Neural progenitor cell (in vitro differentiated cells): ENCODE measurements around the gene GCM1.

Experiments
- EZH2phosphoT487 ChIP-seq: fragments of 200-600 bp; sonication (generic); IDR thresholded peaks from 2 replicates; pipeline ENCODE4 v1.6.1; 2017; ENCODE audit warnings: antibody characterized with exemption
- TF ChIP-seq, protein P1 (sequence below): fragments of 200-600 bp; sonication (generic); IDR thresholded peaks from 2 replicates; pipeline ENCODE4 v1.5.1; 2017; ENCODE audit warnings: antibody characterized with exemption, mild to moderate bottlenecking

DNA sequence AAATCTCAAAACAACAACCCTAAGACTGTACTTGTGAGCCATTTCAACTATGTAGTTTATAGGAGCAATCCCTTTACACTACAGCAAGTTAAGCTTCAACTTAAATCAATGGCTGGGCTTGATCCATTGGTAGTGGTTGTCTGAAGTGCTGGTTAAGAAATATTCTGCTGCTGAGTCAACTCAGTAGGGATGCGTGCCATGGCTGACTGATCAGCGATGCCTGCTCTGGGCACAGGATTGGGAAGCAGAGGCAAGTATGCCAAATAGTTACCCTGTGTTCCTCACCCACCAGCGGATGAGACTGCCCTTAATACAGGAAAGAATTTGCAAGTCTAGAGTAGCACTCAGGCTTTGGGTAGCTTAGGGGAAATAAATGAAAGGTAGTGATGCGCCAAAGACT, 41.5 kb downstream of the GCM1 start:
- TF ChIP-seq, protein P1, sequence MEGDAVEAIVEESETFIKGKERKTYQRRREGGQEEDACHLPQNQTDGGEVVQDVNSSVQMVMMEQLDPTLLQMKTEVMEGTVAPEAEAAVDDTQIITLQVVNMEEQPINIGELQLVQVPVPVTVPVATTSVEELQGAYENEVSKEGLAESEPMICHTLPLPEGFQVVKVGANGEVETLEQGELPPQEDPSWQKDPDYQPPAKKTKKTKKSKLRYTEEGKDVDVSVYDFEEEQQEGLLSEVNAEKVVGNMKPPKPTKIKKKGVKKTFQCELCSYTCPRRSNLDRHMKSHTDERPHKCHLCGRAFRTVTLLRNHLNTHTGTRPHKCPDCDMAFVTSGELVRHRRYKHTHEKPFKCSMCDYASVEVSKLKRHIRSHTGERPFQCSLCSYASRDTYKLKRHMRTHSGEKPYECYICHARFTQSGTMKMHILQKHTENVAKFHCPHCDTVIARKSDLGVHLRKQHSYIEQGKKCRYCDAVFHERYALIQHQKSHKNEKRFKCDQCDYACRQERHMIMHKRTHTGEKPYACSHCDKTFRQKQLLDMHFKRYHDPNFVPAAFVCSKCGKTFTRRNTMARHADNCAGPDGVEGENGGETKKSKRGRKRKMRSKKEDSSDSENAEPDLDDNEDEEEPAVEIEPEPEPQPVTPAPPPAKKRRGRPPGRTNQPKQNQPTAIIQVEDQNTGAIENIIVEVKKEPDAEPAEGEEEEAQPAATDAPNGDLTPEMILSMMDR: no peak
- TF ChIP-seq EZH2phosphoT487: no peak
